ENCODE data around the gene FCF1.

- TF ChIP-seq EZH2 (IDR thresholded peaks at IDR 0.05; ENCODE audit: insufficient read depth, poor library complexity, severe bottlenecking), result no peak
- no peak for TF ChIP-seq EZH2phosphoT487 (IDR thresholded peaks at IDR 0.05; ENCODE audit: insufficient read depth, low read depth)
These were observed 15.0 kb upstream of the FCF1 start for GRCh38 chr14:74697976-74698375.
